Skin epidermis (tissue), 12 donors: Measurements from ENCODE around the gene BBLN.
"Not testable (repeated sequence)": the region's sequence is repeated elsewhere in the genome, so short reads cannot be mapped to it uniquely, and the experiment has no call there.

Experiments used
- H3K27ac ChIP-seq, 21 experiments: fragments of 200-600 bp; sonication (generic) in 11 of 21; one replicate each; pipeline ENCODE4 v1.5.0; 2020; ENCODE audit warnings: mild to moderate bottlenecking in 3 of 21, inconsistent platforms in 2 of 21, moderate library complexity in 2 of 21
- H3K4me3 ChIP-seq, 7 experiments: fragments of 200-600 bp; sonication (generic) in 2 of 7; one replicate each; pipeline ENCODE4 v1.5.0; 2020; ENCODE audit warnings: inconsistent platforms in 2 of 7, mild to moderate bottlenecking in 2 of 7, moderate library complexity in 1 of 7

BBLN gene

GRCh38 chr9:128123451-128124080, 36.5 kb upstream of the BBLN start:
- no peak overlapping the region for H3K27ac ChIP-seq
- H3K4me3 ChIP-seq, result no peak overlapping the region

- H3K4me3 ChIP-seq, result no peak overlapping the region
- no peak overlapping the region for H3K27ac ChIP-seq
Measured at GRCh38 chr9:128124451-128124850, 35.6 kb upstream of the BBLN start.

GRCh38 chr9:128124873-128125579, 35.0 kb upstream of the BBLN start:
- no peak overlapping the region for H3K4me3 ChIP-seq
- H3K27ac ChIP-seq, result peak overlapping the region in 6 of 21 experiments; percentile 18 to 61 (median 38)

DNA sequence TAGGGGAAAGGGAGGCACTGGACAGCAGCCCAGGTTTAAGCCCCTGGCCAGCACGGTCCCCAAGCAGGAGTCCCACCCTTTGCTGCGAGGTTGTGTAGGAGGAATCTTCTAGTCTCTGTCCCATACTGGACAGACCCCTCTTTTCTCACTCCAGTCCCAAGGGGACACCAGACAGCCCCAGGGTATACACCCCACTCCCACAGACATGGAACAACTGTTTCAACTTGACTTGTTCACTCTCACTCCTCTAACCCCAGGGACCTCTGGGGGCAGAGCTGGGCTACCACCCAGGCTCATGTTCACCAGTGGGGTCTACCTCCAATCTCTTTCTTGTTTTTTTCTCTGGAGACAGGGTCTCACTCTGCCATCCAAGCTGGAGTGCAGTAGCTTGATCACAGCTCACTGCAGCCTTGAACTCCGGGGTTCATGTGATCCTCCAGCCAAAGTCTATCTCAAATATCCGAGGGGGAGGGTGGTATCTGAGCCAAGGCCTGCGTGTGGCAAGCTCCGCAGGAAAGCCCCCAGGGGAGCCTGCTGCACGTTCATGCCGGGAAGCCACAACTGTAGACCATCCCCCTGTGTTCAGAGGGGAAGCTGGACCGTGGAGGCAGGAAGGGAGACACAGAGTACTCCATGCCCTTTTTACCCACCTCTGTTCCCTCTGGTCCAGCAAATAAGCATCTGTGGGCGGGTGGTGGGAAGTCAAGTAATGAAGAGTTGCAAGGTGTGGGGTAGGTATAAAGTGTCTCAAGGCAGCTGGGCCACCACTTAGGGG, 34.3 kb upstream of the BBLN start:
- H3K27ac ChIP-seq, result peak overlapping the region in 9 of 21 experiments; percentile 13 to 61 (median 32)
- H3K4me3 ChIP-seq, result peak overlapping the region in 1 of 7 experiments; percentile 98

DNA sequence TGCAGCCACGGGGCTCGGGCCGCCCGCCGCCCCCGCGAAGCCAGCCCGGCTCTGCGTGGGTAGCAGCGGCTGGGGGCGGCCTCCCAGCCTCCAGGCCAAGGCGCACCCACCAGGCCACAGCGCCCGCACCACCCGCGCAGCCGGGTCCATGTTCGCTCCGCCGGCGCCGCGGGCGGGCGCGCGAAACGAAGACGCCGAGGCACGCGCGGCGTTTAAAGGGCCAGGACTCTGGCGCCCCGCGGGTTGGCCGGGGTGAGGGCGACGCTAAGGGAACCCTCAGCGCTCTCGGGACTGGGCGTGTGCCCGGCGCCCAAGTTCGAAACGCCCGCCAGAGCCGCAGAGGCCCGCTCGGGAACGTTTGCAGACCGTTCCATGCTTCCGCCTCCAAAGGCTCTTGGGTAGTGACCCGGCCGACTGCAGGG, 32.5 kb upstream of the BBLN start, which contains the start of gene PTGES2:
Gene PTGES2, minus strand, starts transcription at position 162 of the 422 bp plus-strand sequence. Its CDS starts 12 bp downstream, at position 150.
- Histone ChIP-seq H3K4me3 (peak within 1 kb of the TSS; percentile 75 to 98 (median 90)), H3K27ac (peak within 1 kb of the TSS; percentile 58 to 100 (median 98))

DNA sequence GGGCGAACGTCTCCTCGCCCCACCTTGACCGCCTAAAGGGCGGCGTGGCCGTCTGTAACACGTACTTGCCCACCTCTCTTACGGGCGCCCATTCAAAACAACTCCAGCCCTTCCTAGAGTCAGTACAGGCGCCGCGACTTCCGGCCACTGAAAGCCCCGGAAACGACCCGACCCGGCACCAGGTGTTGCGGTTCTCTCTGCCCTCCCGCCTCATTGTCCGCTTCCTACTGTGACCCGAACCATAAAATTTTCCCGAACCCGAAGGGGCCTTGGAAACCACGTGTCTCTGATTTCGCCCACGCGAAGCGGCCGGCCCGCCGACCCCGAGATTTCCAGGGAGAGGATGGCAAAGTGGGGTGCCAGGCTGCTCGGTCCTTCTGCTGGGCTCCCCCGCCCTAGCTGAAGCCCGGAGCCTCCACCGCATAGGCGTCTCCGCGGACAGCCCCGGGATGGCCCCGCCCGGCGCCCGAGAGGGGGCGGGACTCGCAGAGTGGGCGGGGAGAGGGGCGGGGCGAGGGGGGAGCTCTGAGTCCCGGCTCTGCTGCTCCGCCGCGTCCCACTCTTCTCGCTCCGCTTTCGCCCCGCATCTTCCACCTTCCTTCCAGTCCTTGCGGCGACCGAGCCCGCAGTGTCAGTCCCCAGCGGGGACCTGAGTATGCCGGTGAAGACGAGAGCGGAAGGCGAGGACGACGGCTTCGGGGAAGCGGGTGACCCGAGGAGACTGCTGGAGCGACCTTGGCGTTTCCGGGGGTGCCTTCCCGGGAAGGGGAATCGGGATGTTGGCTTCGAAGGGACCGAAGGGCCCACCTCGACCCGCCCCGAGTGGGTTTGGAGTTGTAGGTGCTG, 31.9 kb upstream of the BBLN start:
- Histone ChIP-seq H3K27ac (peak overlapping the region; percentile 58 to 100 (median 98)), H3K4me3 (peak overlapping the region; percentile 75 to 98 (median 90))

- H3K27ac ChIP-seq, result peak overlapping the region in 20 of 21 experiments; percentile 87 to 100 (median 98)
Measured at GRCh38 chr9:128128836-128129590, 31.1 kb upstream of the BBLN start.

GRCh38 chr9:128129976-128130590, 30.0 kb upstream of the BBLN start:
- not testable (repeated sequence) for H3K27ac ChIP-seq, H3K4me3 ChIP-seq

More at GRCh38 chr9:128128836-128129590, 31.1 kb upstream of the BBLN start:
- peak overlapping the region; percentile 75 to 98 (median 90) for H3K4me3 ChIP-seq

GRCh38 chr9:128130651-128131050, 29.4 kb upstream of the BBLN start:
- not testable (repeated sequence) for H3K27ac ChIP-seq, H3K4me3 ChIP-seq

- H3K4me3 ChIP-seq, result not testable (repeated sequence)
- H3K27ac ChIP-seq, result peak overlapping the region in 4 of 21 experiments; percentile 26 to 60 (median 42)
Measured at GRCh38 chr9:128131346-128131745, 28.7 kb upstream of the BBLN start.

DNA sequence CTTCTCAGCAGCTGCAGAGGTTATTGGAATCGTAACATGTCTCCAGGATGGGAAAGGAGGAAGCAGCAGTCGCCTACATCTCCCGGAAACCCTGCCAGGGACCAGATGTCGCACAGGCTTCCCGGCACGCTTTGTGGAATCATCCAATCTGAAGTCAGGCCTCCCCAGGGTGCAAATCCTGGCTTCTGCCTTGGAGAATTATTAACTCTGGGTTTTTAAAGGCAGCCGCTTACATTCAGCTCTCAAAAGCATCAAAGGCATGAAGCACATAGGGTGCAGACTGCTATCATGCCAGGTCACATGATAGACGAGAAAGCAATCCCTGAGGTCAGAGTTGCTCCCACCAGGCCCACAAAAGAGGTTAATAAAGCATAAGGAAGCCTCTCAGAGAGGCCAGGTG, 27.9 kb upstream of the BBLN start:
- H3K4me3 ChIP-seq, result not testable (repeated sequence)
- H3K27ac ChIP-seq, result peak overlapping the region in 2 of 21 experiments; percentile 41 to 44

GRCh38 chr9:128135561-128135960, 24.5 kb upstream of the BBLN start:
- not testable (repeated sequence) for H3K27ac ChIP-seq, H3K4me3 ChIP-seq

GRCh38 chr9:128136816-128137793, 23.0 kb upstream of the BBLN start:
- no peak overlapping the region for H3K4me3 ChIP-seq
- no peak overlapping the region for H3K27ac ChIP-seq

GRCh38 chr9:128138001-128138400, 22.1 kb upstream of the BBLN start:
- Histone ChIP-seq H3K27ac (no peak overlapping the region), H3K4me3 (no peak overlapping the region)

- Histone ChIP-seq H3K27ac (no peak overlapping the region), H3K4me3 (no peak overlapping the region)
Measured at GRCh38 chr9:128139621-128140020, 20.4 kb upstream of the BBLN start.

- H3K4me3 ChIP-seq, result no peak overlapping the region
- H3K27ac ChIP-seq, result no peak overlapping the region
Measured at GRCh38 chr9:128141604-128142003, 18.5 kb upstream of the BBLN start.

DNA sequence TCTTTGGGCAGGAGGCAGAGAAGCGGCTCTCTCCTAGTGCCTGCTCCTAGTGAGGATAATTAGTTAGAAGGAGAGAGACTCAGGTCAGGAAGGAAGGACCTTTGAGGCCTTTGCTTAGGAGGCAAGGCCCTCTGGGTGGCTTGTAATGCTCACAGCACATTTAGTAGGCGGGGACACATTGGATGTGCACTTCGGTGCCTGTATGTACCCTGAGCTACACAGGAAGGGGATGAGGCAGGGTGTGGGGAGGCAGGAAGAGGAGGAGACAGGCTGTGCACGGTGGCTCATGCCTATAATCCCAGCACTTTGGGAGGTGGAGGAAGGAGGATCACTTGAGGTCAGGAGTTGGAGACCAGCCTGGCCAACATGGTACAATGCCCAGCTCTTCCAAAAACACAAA, 18.0 kb upstream of the BBLN start:
- Histone ChIP-seq H3K4me3 (no peak overlapping the region), H3K27ac (no peak overlapping the region)
